ENCODE measurements around the gene TCN2. TPM values are rescaled to one million over a fixed set of nuclear protein-coding genes. Genes with fewer than 3 reads are reported as not detected.
"Not testable (repeated sequence)": the region's sequence is repeated elsewhere in the genome, so short reads cannot be mapped to it uniquely, and the experiment has no call there.

The TCN2 gene
- total RNA-seq, 1 experiment from 2014 or later, result 11.5 TPM

- ChIA-PET POLR2A (ENCODE audit: unreplicated experiment) (no interaction called here), CTCF (no interaction called here)
- intact Hi-C loops (cut with micrococcal nuclease; ENCODE audit: unreplicated experiment), result no loop called here
- Histone ChIP-seq H3K4me3 (no peak overlapping the region), H3K79me2 (ENCODE audit: low read depth) (no peaks in the 10 kb centered on the region), H3K4me1 (replicated peaks; ENCODE audit: insufficient read depth) (no peaks in the 10 kb centered on the region), H3F3A (ENCODE audit: insufficient read depth, low read depth) (no peaks in the 10 kb centered on the region), H3K36me3 (ENCODE audit: low read depth) (no peaks in the 10 kb centered on the region), H2AFZ (no peak overlapping the region), H3K27ac (no peak overlapping the region), H3K9me2 (ENCODE audit: insufficient read depth) (no peaks in the 10 kb centered on the region), H3K9me3 (ENCODE audit: insufficient read depth, low read depth) (no peaks in the 10 kb centered on the region), H4K20me1 (ENCODE audit: insufficient read depth) (no peaks in the 10 kb centered on the region), H3K4me2 (no peak overlapping the region), H3K27me3 (ENCODE audit: insufficient read depth, low read depth) (no peaks in the 10 kb centered on the region)
- TF ChIP-seq EZH2 (IDR thresholded peaks at IDR 0.05; ENCODE audit: low read depth), result no peak
- no peak for TF ChIP-seq CTCF (conservative IDR thresholded peaks at IDR 0.05)
- no TSS peak for BruUV-seq (replicated peaks)
- no peak for DNase-seq
Observed at GRCh38 chr22:30627471-30627870, 20.5 kb downstream of the TCN2 start.

- BruUV-seq (replicated peaks), result no TSS peak
- no peaks in the 10 kb centered on the region for H4K20me1 ChIP-seq (ENCODE audit: insufficient read depth)
- ChIA-PET POLR2A (ENCODE audit: unreplicated experiment) (no interaction called here), CTCF (no interaction called here)
- no peak overlapping the region for H3K4me3 ChIP-seq
- H3K36me3 ChIP-seq (ENCODE audit: low read depth), result no peaks in the 10 kb centered on the region
- no peak overlapping the region for H3K4me2 ChIP-seq
- TF ChIP-seq EZH2 (IDR thresholded peaks at IDR 0.05; ENCODE audit: low read depth) (no peak), CTCF (conservative IDR thresholded peaks at IDR 0.05) (no peak)
- H3K4me1 ChIP-seq (replicated peaks; ENCODE audit: insufficient read depth), result no peaks in the 10 kb centered on the region
- no peak for DNase-seq
- no peaks in the 10 kb centered on the region for H3K27me3 ChIP-seq (ENCODE audit: insufficient read depth, low read depth)
- H3K9me2 ChIP-seq (ENCODE audit: insufficient read depth), result no peaks in the 10 kb centered on the region
- intact Hi-C loops (cut with micrococcal nuclease; ENCODE audit: unreplicated experiment), result no loop called here
- no peak overlapping the region for H3K27ac ChIP-seq
- no peaks in the 10 kb centered on the region for H3K9me3 ChIP-seq (ENCODE audit: insufficient read depth, low read depth)
- H3K79me2 ChIP-seq (ENCODE audit: low read depth), result no peaks in the 10 kb centered on the region
- H3F3A ChIP-seq (ENCODE audit: insufficient read depth, low read depth), result no peaks in the 10 kb centered on the region
- no peak overlapping the region for H2AFZ ChIP-seq
Observed at GRCh38 chr22:30628491-30628890, 21.5 kb downstream of the TCN2 start.

- POLR2A ChIA-PET (ENCODE audit: unreplicated experiment); H3K9me3 ChIP-seq (ENCODE audit: insufficient read depth, low read depth); H3K9me2 ChIP-seq (ENCODE audit: insufficient read depth); H3K27me3 ChIP-seq (ENCODE audit: insufficient read depth, low read depth); H3K79me2 ChIP-seq (ENCODE audit: low read depth); DNase-seq; BruUV-seq (replicated peaks); CTCF ChIA-PET; H3K27ac ChIP-seq; H2AFZ ChIP-seq; H3K4me3 ChIP-seq; H4K20me1 ChIP-seq (ENCODE audit: insufficient read depth); H3K36me3 ChIP-seq (ENCODE audit: low read depth); H3K4me2 ChIP-seq: not testable (repeated sequence)
- H3F3A ChIP-seq (ENCODE audit: insufficient read depth, low read depth), result peaks cover 18% of the 10 kb centered on the region
- peaks cover 11% of the 10 kb centered on the region for H3K4me1 ChIP-seq (replicated peaks; ENCODE audit: insufficient read depth)
- intact Hi-C loops (cut with micrococcal nuclease; ENCODE audit: unreplicated experiment), result loop anchor here (10.0 kb wide), 1 partner anchor 293 kb away; no protein-coding TSS in a partner anchor
Observed at GRCh38 chr22:30631469-30631868, 24.5 kb downstream of the TCN2 start.
